Activated naive CD8-positive, alpha-beta T cell (primary cell): Measurements from ENCODE around the gene LIX1.
"Not testable (repeated sequence)": the region's sequence is repeated elsewhere in the genome, so short reads cannot be mapped to it uniquely, and the experiment has no call there.

Experiments used
- H3K27ac Mint-ChIP-seq: one replicate; pipeline ENCODE4 v1.8.0; 2021; ENCODE audit warnings: mixed read lengths
- H3K27me3 Mint-ChIP-seq: one replicate; pipeline ENCODE4 v1.8.0; 2021; ENCODE audit warnings: mixed read lengths
- H3K36me3 Mint-ChIP-seq: one replicate; pipeline ENCODE4 v1.8.0; 2021; ENCODE audit warnings: mixed read lengths
- H3K4me1 Mint-ChIP-seq: one replicate; pipeline ENCODE4 v1.8.0; 2021; ENCODE audit warnings: low read depth, mixed read lengths
- H3K4me3 Mint-ChIP-seq: one replicate; pipeline ENCODE4 v1.8.0; 2021; ENCODE audit warnings: mild to moderate bottlenecking, mixed read lengths
- H3K9me3 Mint-ChIP-seq: one replicate; pipeline ENCODE4 v1.8.0; 2021; ENCODE audit warnings: low read depth, mixed read lengths

Gene LIX1

GRCh38 chr5:97142521-97143254, at the start of gene LIX1:
TSS of gene LIX1 (minus strand) at chr5:97142611. CDS start at chr5:97142576, 35 bp downstream.
- Mint-ChIP-seq H3K27me3 (peaks cover 2% of the 10 kb centered on the region), H3K27ac (no peak within 1 kb of the TSS), H3K36me3 (no peaks in the 10 kb centered on the region), H3K9me3 (no peaks in the 10 kb centered on the region), H3K4me1 (no peaks in the 10 kb centered on the region), H3K4me3 (no peak within 1 kb of the TSS)

GRCh38 chr5:97191893-97192292, 49.5 kb upstream of the LIX1 start:
- H3K36me3 Mint-ChIP-seq, result peaks cover 19% of the 10 kb centered on the region
- no peak overlapping the region for H3K4me3 Mint-ChIP-seq
- H3K27ac Mint-ChIP-seq, result no peak overlapping the region
- no peaks in the 10 kb centered on the region for H3K9me3 Mint-ChIP-seq
- peaks cover 1% of the 10 kb centered on the region for H3K27me3 Mint-ChIP-seq
- H3K4me1 Mint-ChIP-seq, result peaks cover 9% of the 10 kb centered on the region

GRCh38 chr5:97189523-97189922, 47.1 kb upstream of the LIX1 start:
- H3K4me1 Mint-ChIP-seq, result peaks cover 11% of the 10 kb centered on the region
- H3K9me3 Mint-ChIP-seq, H3K27me3 Mint-ChIP-seq, H3K27ac Mint-ChIP-seq, H3K4me3 Mint-ChIP-seq: not testable (repeated sequence)
- peaks cover 17% of the 10 kb centered on the region for H3K36me3 Mint-ChIP-seq

GRCh38 chr5:97183930-97184213, 41.5 kb upstream of the LIX1 start:
- Mint-ChIP-seq H3K27ac (peak overlapping the region; percentile 100), H3K9me3 (peaks cover 3% of the 10 kb centered on the region), H3K36me3 (peaks cover 12% of the 10 kb centered on the region), H3K4me3 (peak overlapping the region; percentile 98), H3K27me3 (no peaks in the 10 kb centered on the region), H3K4me1 (peaks cover 36% of the 10 kb centered on the region)

- Mint-ChIP-seq H3K36me3 (peaks cover 16% of the 10 kb centered on the region), H3K4me3 (peak within 1 kb of the TSS; percentile 98), H3K4me1 (peaks cover 36% of the 10 kb centered on the region)
These were observed 40.9 kb upstream of the LIX1 start, which contains the start of gene RIOK2 for GRCh38 chr5:97183100-97183929. TSS of gene RIOK2 (minus strand) at chr5:97183247. CDS start at chr5:97183191, 56 bp downstream.

GRCh38 chr5:97182571-97183099, 40.2 kb upstream of the LIX1 start:
- Mint-ChIP-seq H3K9me3 (peaks cover 3% of the 10 kb centered on the region), H3K4me1 (peaks cover 37% of the 10 kb centered on the region), H3K27me3 (no peaks in the 10 kb centered on the region), H3K4me3 (peak overlapping the region; percentile 98), H3K27ac (peak overlapping the region; percentile 100), H3K36me3 (peaks cover 16% of the 10 kb centered on the region)

More at GRCh38 chr5:97183100-97183929, 40.9 kb upstream of the LIX1 start, which contains the start of gene RIOK2:
- H3K27me3 Mint-ChIP-seq, result no peaks in the 10 kb centered on the region
- peak within 1 kb of the TSS; percentile 100 for H3K27ac Mint-ChIP-seq
- H3K9me3 Mint-ChIP-seq, result peaks cover 3% of the 10 kb centered on the region

GRCh38 chr5:97181856-97182545, 39.6 kb upstream of the LIX1 start:
- Mint-ChIP-seq H3K27ac (peak overlapping the region; percentile 100), H3K4me3 (peak overlapping the region; percentile 98), H3K36me3 (peaks cover 16% of the 10 kb centered on the region), H3K27me3 (no peaks in the 10 kb centered on the region), H3K9me3 (peaks cover 3% of the 10 kb centered on the region), H3K4me1 (peaks cover 37% of the 10 kb centered on the region)

GRCh38 chr5:97179457-97179856, 37.0 kb upstream of the LIX1 start:
- H3K4me1 Mint-ChIP-seq, result peaks cover 37% of the 10 kb centered on the region

GRCh38 chr5:97172227-97172626, 29.8 kb upstream of the LIX1 start:
- H3K9me3 Mint-ChIP-seq, result no peaks in the 10 kb centered on the region
- H3K36me3 Mint-ChIP-seq, result peaks cover 12% of the 10 kb centered on the region
- H3K4me1 Mint-ChIP-seq, result peaks cover 26% of the 10 kb centered on the region
- no peaks in the 10 kb centered on the region for H3K27me3 Mint-ChIP-seq
- H3K27ac Mint-ChIP-seq, result peak overlapping the region; percentile 54
- H3K4me3 Mint-ChIP-seq, result no peak overlapping the region

More at GRCh38 chr5:97179457-97179856, 37.0 kb upstream of the LIX1 start:
- not testable (repeated sequence) for H3K27ac Mint-ChIP-seq, H3K4me3 Mint-ChIP-seq, H3K27me3 Mint-ChIP-seq, H3K9me3 Mint-ChIP-seq
- H3K36me3 Mint-ChIP-seq, result peaks cover 15% of the 10 kb centered on the region

- Mint-ChIP-seq H3K9me3 (no peaks in the 10 kb centered on the region), H3K36me3 (peaks cover 12% of the 10 kb centered on the region), H3K4me1 (peaks cover 24% of the 10 kb centered on the region), H3K4me3 (no peak overlapping the region), H3K27ac (peak overlapping the region; percentile 54), H3K27me3 (no peaks in the 10 kb centered on the region)
These were observed 29.3 kb upstream of the LIX1 start for GRCh38 chr5:97171703-97172102.

GRCh38 chr5:97167435-97167834, 25.0 kb upstream of the LIX1 start:
- Mint-ChIP-seq H3K27ac (peak overlapping the region; percentile 87), H3K4me3 (no peak overlapping the region), H3K27me3 (no peaks in the 10 kb centered on the region), H3K36me3 (peaks cover 17% of the 10 kb centered on the region), H3K9me3 (no peaks in the 10 kb centered on the region), H3K4me1 (peaks cover 25% of the 10 kb centered on the region)

- Mint-ChIP-seq H3K4me1 (peaks cover 16% of the 10 kb centered on the region), H3K9me3 (no peaks in the 10 kb centered on the region), H3K4me3 (no peak overlapping the region)
These were observed 23.3 kb upstream of the LIX1 start for GRCh38 chr5:97165726-97166125.

GRCh38 chr5:97164846-97165245, 22.4 kb upstream of the LIX1 start:
- Mint-ChIP-seq H3K4me3 (no peak overlapping the region), H3K4me1 (peaks cover 16% of the 10 kb centered on the region), H3K27me3 (no peaks in the 10 kb centered on the region), H3K9me3 (no peaks in the 10 kb centered on the region), H3K36me3 (peaks cover 12% of the 10 kb centered on the region), H3K27ac (peak overlapping the region; percentile 28)

More at GRCh38 chr5:97165726-97166125, 23.3 kb upstream of the LIX1 start:
- Mint-ChIP-seq H3K27ac (no peak overlapping the region), H3K27me3 (no peaks in the 10 kb centered on the region), H3K36me3 (peaks cover 12% of the 10 kb centered on the region)

GRCh38 chr5:97163790-97164285, 21.4 kb upstream of the LIX1 start:
- H3K27ac Mint-ChIP-seq, result no peak overlapping the region
- H3K36me3 Mint-ChIP-seq, result peaks cover 13% of the 10 kb centered on the region
- H3K9me3 Mint-ChIP-seq, result no peaks in the 10 kb centered on the region

More at GRCh38 chr5:97163790-97164285, 21.4 kb upstream of the LIX1 start:
- H3K27me3 Mint-ChIP-seq, result no peaks in the 10 kb centered on the region
- no peak overlapping the region for H3K4me3 Mint-ChIP-seq
- peaks cover 16% of the 10 kb centered on the region for H3K4me1 Mint-ChIP-seq
